Type B pancreatic cell (in vitro differentiated cells): Measurements from ENCODE around the gene HRH3. TPM values are rescaled to one million over a fixed set of nuclear protein-coding genes. Genes with fewer than 3 reads are reported as not detected.

Experiments
- DNase-seq: peaks from one replicate; pipeline ENCODE4 v3.0.0; 2021; ENCODE audit warnings: mixed read lengths; ENCODE audit not compliant: unreplicated experiment; ENCODE audit errors: extremely low spot score
- H3K27ac Mint-ChIP-seq: 2 replicates; pipeline ENCODE4 v1.8.0; 2021; ENCODE audit warnings: mild to moderate bottlenecking, mixed read lengths
- H3K27me3 Mint-ChIP-seq: 2 replicates; pipeline ENCODE4 v1.8.0; 2021; ENCODE audit warnings: mixed read lengths
- H3K36me3 Mint-ChIP-seq: 2 replicates; pipeline ENCODE4 v1.8.0; 2021; ENCODE audit warnings: mixed read lengths
- H3K4me1 Mint-ChIP-seq: one replicate; pipeline ENCODE4 v1.8.0; 2021; ENCODE audit warnings: mixed read lengths; ENCODE audit not compliant: unreplicated experiment
- H3K4me3 Mint-ChIP-seq: 2 replicates; pipeline ENCODE4 v1.8.0; 2021; ENCODE audit warnings: mild to moderate bottlenecking, mixed read lengths
- H3K9me3 Mint-ChIP-seq: 2 replicates; pipeline ENCODE4 v1.8.0; 2021; ENCODE audit warnings: mixed read lengths
- CTCF ChIP-seq: fragments of 200-600 bp; sonication (generic); conservative IDR thresholded peaks from 2 replicates; pipeline ENCODE4 v1.5.0; 2021; ENCODE audit warnings: antibody characterized with exemption, mild to moderate bottlenecking
- total RNA-seq: library from RNA; stranded (reverse); gene quantifications from 2 replicates; pipeline ENCODE4 v1.2.1, GENCODE V29; 2021; ENCODE audit warnings: low replicate concordance

Gene HRH3
- total RNA-seq, 1 donor from 2014 or later = 0.53 TPM

GRCh38 chr20:62225820-62226635, 6.0 kb upstream of the HRH3 start:
- TF ChIP-seq CTCF = no peak
- H3K36me3 Mint-ChIP-seq = no peaks in the 10 kb centered on the region
- H3K27me3 Mint-ChIP-seq = peaks cover 57% of the 10 kb centered on the region
- H3K4me1 Mint-ChIP-seq = no peaks in the 10 kb centered on the region
- no peak for DNase-seq
- no peak overlapping the region for H3K4me3 Mint-ChIP-seq
- no peak overlapping the region for H3K27ac Mint-ChIP-seq
- H3K9me3 Mint-ChIP-seq = no peaks in the 10 kb centered on the region

DNA sequence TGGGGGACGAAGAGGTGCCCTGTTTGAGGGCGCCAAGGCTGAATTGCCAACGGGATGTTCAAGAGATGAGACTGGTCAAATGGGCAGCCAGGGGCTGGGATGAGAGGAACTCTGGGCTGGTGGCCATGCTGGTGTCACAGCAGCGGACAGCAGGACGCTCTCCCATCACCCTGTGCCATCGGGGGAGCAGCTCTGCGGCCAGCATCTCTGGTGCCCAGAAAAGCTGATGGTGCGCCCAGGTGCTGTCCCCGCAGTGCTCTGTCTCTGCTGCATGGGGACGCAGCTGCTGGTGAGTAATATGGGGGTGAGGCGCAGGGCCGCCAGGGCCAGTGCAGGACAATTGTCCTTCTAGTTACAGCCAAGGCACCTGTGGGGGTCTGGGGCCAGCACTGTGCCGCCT, 4.9 kb upstream of the HRH3 start:
- Mint-ChIP-seq H3K9me3 (no peaks in the 10 kb centered on the region), H3K36me3 (no peaks in the 10 kb centered on the region), H3K27me3 (peaks cover 62% of the 10 kb centered on the region), H3K4me1 (no peaks in the 10 kb centered on the region), H3K27ac (no peak overlapping the region), H3K4me3 (no peak overlapping the region)
- TF ChIP-seq CTCF = no peak
- DNase-seq = no peak

GRCh38 chr20:62224113-62224855, 4.2 kb upstream of the HRH3 start:
- H3K27ac Mint-ChIP-seq = no peak overlapping the region
- H3K36me3 Mint-ChIP-seq = no peaks in the 10 kb centered on the region
- no peak for TF ChIP-seq CTCF
- no peaks in the 10 kb centered on the region for H3K4me1 Mint-ChIP-seq
- H3K9me3 Mint-ChIP-seq = no peaks in the 10 kb centered on the region
- DNase-seq = no peak
- H3K27me3 Mint-ChIP-seq = peaks cover 63% of the 10 kb centered on the region
- H3K4me3 Mint-ChIP-seq = no peak overlapping the region

- peaks cover 70% of the 10 kb centered on the region for H3K27me3 Mint-ChIP-seq
- no peaks in the 10 kb centered on the region for H3K9me3 Mint-ChIP-seq
- H3K36me3 Mint-ChIP-seq = no peaks in the 10 kb centered on the region
- no peak overlapping the region for H3K27ac Mint-ChIP-seq
- H3K4me1 Mint-ChIP-seq = no peaks in the 10 kb centered on the region
- no peak overlapping the region for H3K4me3 Mint-ChIP-seq
- no peak for TF ChIP-seq CTCF
- DNase-seq = no peak
Observed at GRCh38 chr20:62223571-62223970, 3.5 kb upstream of the HRH3 start.

DNA sequence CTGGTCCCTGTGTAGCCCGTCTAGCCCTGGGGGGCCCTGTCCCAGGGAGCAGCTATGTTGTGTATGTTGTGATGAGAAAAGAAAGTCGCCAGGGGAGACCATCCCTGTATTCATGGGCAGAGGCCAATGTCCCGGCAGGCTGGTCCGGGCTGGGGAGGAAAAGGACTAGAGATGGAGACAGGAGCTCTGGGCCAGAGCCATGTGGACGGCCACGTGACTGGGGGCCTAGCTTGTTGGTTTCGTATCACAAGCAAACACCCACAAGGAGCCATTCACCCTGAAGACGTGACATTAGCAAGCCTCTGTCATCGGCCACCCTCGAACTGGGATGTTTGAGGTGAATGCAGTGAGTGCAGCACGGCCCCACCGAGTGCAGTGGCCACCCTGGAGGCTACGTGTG, 2.9 kb upstream of the HRH3 start:
- H3K27ac Mint-ChIP-seq = no peak overlapping the region
- TF ChIP-seq CTCF = no peak
- H3K36me3 Mint-ChIP-seq = no peaks in the 10 kb centered on the region
- H3K27me3 Mint-ChIP-seq = peaks cover 76% of the 10 kb centered on the region
- H3K9me3 Mint-ChIP-seq = no peaks in the 10 kb centered on the region
- no peak for DNase-seq
- no peaks in the 10 kb centered on the region for H3K4me1 Mint-ChIP-seq
- no peak overlapping the region for H3K4me3 Mint-ChIP-seq
